H1 (cell line): ENCODE measurements around the gene KLHL15. TPM values are rescaled to one million over a fixed set of nuclear protein-coding genes. Genes with fewer than 3 reads are reported as not detected.

Experiments
- CTCF ChIA-PET: fragments of 300-600 bp; sonication (Branson Sonifier 250); formaldehyde crosslinking; loops from one replicate; lab custom pipeline; 2021; ENCODE audit not compliant: partially characterized antibody; lab: Charles Lee
- POLR2A ChIA-PET: fragments of 300-600 bp; sonication (Branson Sonifier 250); formaldehyde crosslinking; loops from one replicate; lab custom pipeline; 2021; ENCODE audit warnings: inconsistent platforms; ENCODE audit not compliant: partially characterized antibody; lab: Charles Lee
- DNase-seq, 2 experiments: peaks; one replicate each; pipeline versions ENCODE4 v3.0.0 to v3.0.0-alpha.2; 2010 to 2022; ENCODE audit warnings: low spot score in 2 of 2, low read depth in 1 of 2, mixed read lengths in 1 of 2
- FAIRE-seq: peaks from 2 replicates; lab custom pipeline; 2011; peaks lifted over from hg19 to GRCh38; lab: Jason Lieb, UNC
- H2AFZ ChIP-seq: 2 replicates; pipeline ENCODE4 v1.8.1; 2012; ENCODE audit warnings: low read length, inconsistent platforms
- H2AK5ac ChIP-seq: 2 replicates; pipeline ENCODE4 v1.6.1; 2013; ENCODE audit warnings: low read depth, low read length
- H2BK120ac ChIP-seq: replicated peaks from 2 replicates; pipeline ENCODE3; 2013; ENCODE audit warnings: low read depth, low read length, inconsistent platforms
- H2BK12ac ChIP-seq: 2 replicates; pipeline ENCODE4 v1.6.1; 2013; ENCODE audit warnings: low read depth, low read length
- H2BK15ac ChIP-seq: 2 replicates; pipeline ENCODE4 v1.6.1; 2013; ENCODE audit warnings: low read length
- H2BK20ac ChIP-seq: 2 replicates; pipeline ENCODE4 v1.6.1; 2013; ENCODE audit warnings: low read length
- H2BK5ac ChIP-seq: 2 replicates; pipeline ENCODE4 v1.6.1; 2013; ENCODE audit warnings: low read depth, low read length
- H3K14ac ChIP-seq: 2 replicates; pipeline ENCODE4 v1.6.1; 2013; ENCODE audit warnings: inconsistent platforms; ENCODE audit not compliant: insufficient read length
- H3K18ac ChIP-seq: 2 replicates; pipeline ENCODE4 v1.6.1; 2013; ENCODE audit warnings: low read length; ENCODE audit errors: extremely low read depth
- H3K23ac ChIP-seq: 2 replicates; pipeline ENCODE4 v1.6.1; 2013; ENCODE audit warnings: inconsistent platforms; ENCODE audit not compliant: insufficient read length
- H3K23me2 ChIP-seq: 2 replicates; pipeline ENCODE4 v1.6.1; 2013; ENCODE audit warnings: low read depth, low read length
- H3K27ac ChIP-seq: 2 replicates; pipeline ENCODE4 v1.6.1; 2011; ENCODE audit warnings: low read depth, low read length, inconsistent platforms
- H3K27me3 ChIP-seq, 4 experiments: replicated peaks in 1 of 4; 1 replicate in 1 of 4; 2 replicates in 3 of 4; pipeline versions ENCODE4 v1.6.1 to v1.8.1; 2011 to 2013; ENCODE audit warnings: low read length in 3 of 4, mild to moderate bottlenecking in 3 of 4, inconsistent platforms in 2 of 4, mixed read lengths in 2 of 4, moderate library complexity in 1 of 4; ENCODE audit not compliant: control insufficient read depth in 3 of 4, insufficient read depth in 3 of 4; ENCODE audit errors: extremely low read depth in 1 of 4
- H3K36me3 ChIP-seq, 4 experiments: 2 replicates each; pipeline versions ENCODE4 v1.6.1 to v1.8.1; 2011 to 2013; ENCODE audit warnings: mild to moderate bottlenecking in 4 of 4, low read length in 3 of 4, moderate library complexity in 2 of 4, control low read depth in 1 of 4, inconsistent platforms in 1 of 4; ENCODE audit not compliant: insufficient read depth in 4 of 4, control insufficient read depth in 2 of 4
- H3K4ac ChIP-seq: replicated peaks from 2 replicates; pipeline ENCODE3; 2013; ENCODE audit warnings: low read length, low read depth, mixed read lengths, inconsistent platforms; ENCODE audit not compliant: insufficient read length
- H3K4me1 ChIP-seq, 4 experiments: replicated peaks in 1 of 4; 1 replicate in 1 of 4; 2 replicates in 3 of 4; pipeline versions ENCODE4 v1.6.1 to v1.8.1; 2011 to 2013; ENCODE audit warnings: low read length in 3 of 4, inconsistent platforms in 2 of 4, mixed read lengths in 1 of 4; ENCODE audit not compliant: insufficient read depth in 4 of 4, control insufficient read depth in 3 of 4
- H3K4me2 ChIP-seq, 2 experiments: 2 replicates each; pipeline versions ENCODE4 v1.6.1 to v1.8.1; 2011 to 2013; ENCODE audit warnings: low read depth in 2 of 2, low read length in 2 of 2, control low read depth in 1 of 2, inconsistent platforms in 1 of 2, mild to moderate bottlenecking in 1 of 2; ENCODE audit not compliant: insufficient read depth in 1 of 2
- H3K4me3 ChIP-seq, 4 experiments: fragments of 200-600, 300-600 bp in 1 of 4; sonication (generic), shearing (Covaris generic), sonication (Bioruptor Twin) in 1 of 4; 2 replicates each; pipeline versions ENCODE4 v1.5.1 to v1.8.1; 2011 to 2016; ENCODE audit warnings: low read length in 4 of 4, low read depth in 3 of 4, control low read depth in 2 of 4, inconsistent platforms in 2 of 4, mild to moderate bottlenecking in 2 of 4, mixed read lengths in 1 of 4, moderate library complexity in 1 of 4; ENCODE audit not compliant: insufficient read depth in 2 of 4; ENCODE audit errors: extremely low read depth in 1 of 4
- H3K56ac ChIP-seq: replicated peaks from 2 replicates; pipeline ENCODE3; 2013; ENCODE audit warnings: low read depth, mild to moderate bottlenecking, mixed read lengths, low read length, inconsistent platforms; ENCODE audit not compliant: insufficient read length
- H3K79me1 ChIP-seq: 2 replicates; pipeline ENCODE4 v1.6.1; 2013; ENCODE audit warnings: low read depth, low read length, control low read depth
- H3K79me2 ChIP-seq, 2 experiments: 2 replicates each; pipeline versions ENCODE4 v1.6.1 to v1.8.1; 2012 to 2013; ENCODE audit warnings: low read length in 2 of 2, mild to moderate bottlenecking in 2 of 2, inconsistent platforms in 1 of 2; ENCODE audit not compliant: insufficient read depth in 2 of 2, control insufficient read depth in 1 of 2
- H3K9ac ChIP-seq, 4 experiments: replicated peaks in 1 of 4; 1 replicate in 1 of 4; 2 replicates in 3 of 4; pipeline versions ENCODE4 v1.6.1 to v1.8.1; 2011 to 2013; ENCODE audit warnings: low read depth in 3 of 4, low read length in 3 of 4, control low read depth in 2 of 4, mild to moderate bottlenecking in 2 of 4, moderate library complexity in 2 of 4, inconsistent platforms in 1 of 4; ENCODE audit errors: extremely low read depth in 1 of 4
- H3K9me3 ChIP-seq, 2 experiments: 2 replicates each; pipeline versions ENCODE4 v1.6.1 to v1.8.1; 2012 to 2013; ENCODE audit warnings: mild to moderate bottlenecking in 2 of 2, moderate library complexity in 2 of 2, control low read depth in 1 of 2, inconsistent platforms in 1 of 2, low read depth in 1 of 2, low read length in 1 of 2, mixed read lengths in 1 of 2; ENCODE audit not compliant: insufficient read depth in 2 of 2
- H4K20me1 ChIP-seq, 2 experiments: replicated peaks in 1 of 2; 2 replicates each; pipeline versions ENCODE3 to v1.8.1; 2011 to 2013; ENCODE audit warnings: inconsistent platforms in 2 of 2, low read length in 2 of 2, mild to moderate bottlenecking in 1 of 2; ENCODE audit not compliant: insufficient read depth in 2 of 2, control insufficient read depth in 1 of 2
- H4K5ac ChIP-seq: 2 replicates; pipeline ENCODE4 v1.6.1; 2013; ENCODE audit warnings: low read length, low read depth, mixed read lengths, inconsistent platforms; ENCODE audit not compliant: insufficient read length
- H4K8ac ChIP-seq: 2 replicates; pipeline ENCODE4 v1.8.0; 2013; ENCODE audit warnings: mild to moderate bottlenecking, moderate library complexity, low read length, inconsistent platforms; ENCODE audit not compliant: insufficient read depth; ENCODE audit errors: extremely low read depth
- H4K91ac ChIP-seq: replicated peaks from 2 replicates; pipeline ENCODE3; 2013; ENCODE audit warnings: low read length, mixed read lengths, inconsistent platforms; ENCODE audit not compliant: insufficient read length
- BCL11A ChIP-seq, 2 experiments: IDR thresholded peaks; one replicate each; pipeline ENCODE4 v1.6.1; 2011; ENCODE audit warnings: low read depth in 2 of 2, low read length in 2 of 2, mild to moderate bottlenecking in 2 of 2
- CBX5 ChIP-seq: fragments of 300-800, 300-1000 bp; sonication (generic); IDR thresholded peaks from 2 replicates; pipeline ENCODE4 v1.7.1; 2016; ENCODE audit warnings: antibody characterized with exemption, low read length, low read depth
- CHD1 ChIP-seq: IDR thresholded peaks from 2 replicates; pipeline ENCODE4 v1.6.1; 2012; ENCODE audit warnings: low read depth, low read length, improper control_type of control experiment
- KDM1A ChIP-seq: fragments of 200-600, 300-600 bp; sonication (generic); IDR thresholded peaks from 2 replicates; pipeline ENCODE4 v1.7.1; 2016; ENCODE audit warnings: mild to moderate bottlenecking, low read length, borderline replicate concordance
- SIX5 ChIP-seq: IDR thresholded peaks from 2 replicates; pipeline ENCODE4 v1.6.1; 2011; ENCODE audit warnings: mild to moderate bottlenecking, low read depth, low read length
- SP1 ChIP-seq: IDR thresholded peaks from 2 replicates; pipeline ENCODE4 v1.6.1; 2011; ENCODE audit warnings: low read depth, low read length
- WGBS, 2 experiments: shearing (Covaris generic) in 1 of 2; methylation state at CpG; one replicate each; pipeline versions ENCODE4 v1.1.6 to v1.1.7; 2013 to 2015; ENCODE audit warnings: low lambda C conversion rate in 2 of 2, mixed read lengths in 2 of 2, inconsistent platforms in 1 of 2, low coverage in 1 of 2, missing lambda C conversion rate in 1 of 2; ENCODE audit not compliant: insufficient replicate concordance in 2 of 2, insufficient coverage in 1 of 2, insufficient read length in 1 of 2; ENCODE audit errors: extremely low coverage in 1 of 2, missing lambda C conversion rate in 1 of 2; 5-methylcytosine and 5-hydroxymethylcytosine counted together
- polyA plus RNA-seq, 7 experiments: library from polyadenylated mRNA; depleted of rRNA in 3 of 7; stranded (reverse) in 5 of 7; unstranded in 2 of 7; fragments of >200 nt in 5 of 7; fragments of 200-250 nt in 2 of 7; gene quantifications; 1 replicate in 5 of 7; 2 replicates in 1 of 7; 4 replicates in 1 of 7; pipeline versions ENCODE4 v1.2.1 to v1.2.3, GENCODE V29; 2011 to 2013; ENCODE audit warnings: missing spikeins in 2 of 7, mixed read lengths in 2 of 7
- total RNA-seq: library from RNA; stranded (reverse); fragmentation: NEBNext Ultra II Directional; extraction: Animal tissue kit (Norgen Biotek cat#: 25700); gene quantifications from 2 replicates; pipeline ENCODE4 v1.2.1, GENCODE V29; 2021

The KLHL15 gene
- total and polyA plus RNA-seq, 2 of the 8 experiments (the other 6 are each of a cell fraction or from before 2014, with no cell fraction given) = 3.7 to 8.9 TPM

DNA sequence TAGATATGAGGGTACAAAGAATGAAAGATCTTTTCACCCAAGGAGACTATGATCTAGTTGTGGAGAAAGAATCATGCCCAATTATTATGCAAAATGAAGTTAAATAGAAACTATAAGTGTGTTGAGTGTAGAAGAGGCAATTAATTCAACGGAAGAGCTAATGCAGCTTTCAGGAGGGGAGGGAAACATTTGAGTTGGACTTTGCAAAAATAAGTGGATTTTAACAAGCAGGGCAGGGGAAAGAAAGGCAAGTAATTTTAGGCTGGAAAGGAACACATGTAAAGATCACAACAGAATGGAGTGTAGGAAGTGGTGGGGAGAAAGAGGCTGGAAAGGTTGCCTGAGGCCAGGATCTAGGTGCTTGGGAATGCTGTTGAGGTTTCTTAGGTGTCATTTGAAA, 44.1 kb downstream of the KLHL15 start:
- Histone ChIP-seq H3K4me2 (no peak overlapping the region), H2AK5ac (no peak overlapping the region), H2BK15ac (no peak overlapping the region), H4K20me1 (no peaks in the 10 kb centered on the region), H4K8ac (no peak overlapping the region), H3K27me3 (no peaks in the 10 kb centered on the region), H3K56ac (no peak overlapping the region), H3K9ac (no peak overlapping the region), H3K79me2 (no peaks in the 10 kb centered on the region), H3K4ac (no peak overlapping the region), H3K23me2 (no peaks in the 10 kb centered on the region), H2BK20ac (no peak overlapping the region), H3K9me3 (no peaks in the 10 kb centered on the region), H3K23ac (no peak overlapping the region), H2BK12ac (no peak overlapping the region), H3K4me3 (no peak overlapping the region), H3K4me1 (peaks cover 0 to 7% (median 4%) of the 10 kb centered on the region in 4 experiments; a peak in 4 of 7 replicates), H4K5ac (no peak overlapping the region), H3K18ac (no peak overlapping the region), H3K27ac (no peak overlapping the region), H2BK120ac (no peak overlapping the region), H2BK5ac (no peak overlapping the region), H3K79me1 (no peaks in the 10 kb centered on the region; the same call in 1 of the 2 replicates), H3K36me3 (peaks cover 0 to 9% (median 3%) of the 10 kb centered on the region in 4 experiments; a peak in 6 of 8 replicates), H3K14ac (no peak overlapping the region), H4K91ac (no peak overlapping the region), H2AFZ (no peak overlapping the region)
- DNase-seq (no peak), FAIRE-seq (no peak)
- 100% methylated on average over 1 of the region's 1 CpG; no CpG with 5 or more reads in 1 of the 2 experiments for WGBS, 2 experiments
- CTCF ChIA-PET = interaction anchor here (0.6 kb wide), 1 partner anchor 257 kb away, joined by 4 read pairs; no protein-coding TSS in a partner anchor
- POLR2A ChIA-PET = interaction anchor here (1.0 to 1.2 kb wide), 2 partner anchors 14 to 30 kb away, joined by 3 read pairs; no protein-coding TSS in a partner anchor
- TF ChIP-seq CHD1 (no peak), KDM1A (no peak), BCL11A (IDR thresholded peaks at IDR 0.05; ENCODE audit: low read depth in 2 of 2, low read length in 2 of 2) (no peak), CBX5 (no peak), SIX5 (no peak), SP1 (no peak)
